K562 (cell line): ENCODE data around the gene PIGV. TPM values are rescaled to one million over a fixed set of nuclear protein-coding genes. Genes with fewer than 3 reads are reported as not detected.

ENCODE experiments used
- ARID1B ChIP-seq: fragments of 450-650 bp; IDR thresholded peaks from 2 replicates; pipeline ENCODE4 v1.6.1; 2016; ENCODE audit warnings: antibody characterized with exemption, mild to moderate bottlenecking, inconsistent platforms
- ARID2 ChIP-seq: fragments of 450-650 bp; IDR thresholded peaks from 2 replicates; pipeline ENCODE4 v1.6.1; 2017; ENCODE audit warnings: antibody characterized with exemption, mild to moderate bottlenecking
- CCNT2 ChIP-seq: IDR thresholded peaks from 2 replicates; pipeline ENCODE4 v1.6.1; 2011; ENCODE audit warnings: borderline replicate concordance, low read depth, mild to moderate bottlenecking, moderate library complexity, mixed read lengths, low read length; ENCODE audit not compliant: insufficient read length; ENCODE audit errors: extremely low read depth
- COPS2 ChIP-seq: fragments of 450-650 bp; conservative IDR thresholded peaks from 2 replicates; pipeline ENCODE4 v1.6.1; 2016; ENCODE audit warnings: mild to moderate bottlenecking, moderate library complexity
- CXXC5 ChIP-seq: fragments of 250-450 bp; sonication (Bioruptor Pico); IDR thresholded peaks from 2 replicates; pipeline ENCODE4 v1.8.0; 2022; ENCODE audit warnings: inconsistent platforms, mild to moderate bottlenecking, moderate library complexity
- DNMT1 ChIP-seq: fragments of 450-650 bp; IDR thresholded peaks from 2 replicates; pipeline ENCODE4 v1.6.1; 2016; ENCODE audit warnings: antibody characterized with exemption, mild to moderate bottlenecking
- FOSL1 ChIP-seq: fragments of 200-800 bp; sonication (Bioruptor generic); conservative IDR thresholded peaks from 2 replicates; pipeline ENCODE4 v1.6.1; 2016; ENCODE audit warnings: missing genetic modification characterization, missing compliant biosample characterization
- GATA2 ChIP-seq: sonication (generic); formaldehyde crosslinking; IDR thresholded peaks from 2 replicates; pipeline ENCODE4 v1.4.0; 2020; ENCODE audit warnings: mild to moderate bottlenecking, missing genetic modification reagents
- HEY1 ChIP-seq: fragments of 250-450 bp; sonication (Bioruptor Pico); IDR thresholded peaks from 2 replicates; pipeline ENCODE4 v1.5.0; 2020; ENCODE audit warnings: mild to moderate bottlenecking, moderate library complexity, borderline replicate concordance
- HMGN3 ChIP-seq: IDR thresholded peaks from 2 replicates; pipeline ENCODE4 v1.6.1; 2011; ENCODE audit warnings: borderline replicate concordance, low read depth, mild to moderate bottlenecking, mixed read lengths, low read length; ENCODE audit not compliant: insufficient read length; ENCODE audit errors: extremely low read depth
- HOXB6 ChIP-seq: fragments of 250-450 bp; sonication (Bioruptor Pico); IDR thresholded peaks from 2 replicates; pipeline ENCODE4 v1.5.1; 2022; ENCODE audit warnings: mild to moderate bottlenecking, borderline replicate concordance
- KDM5B ChIP-seq: fragments of 200-600 bp; sonication (generic); IDR thresholded peaks from 2 replicates; pipeline ENCODE4 v1.6.1; 2012; ENCODE audit warnings: low read depth, mild to moderate bottlenecking, moderate library complexity, low read length, control low read depth, inconsistent platforms; ENCODE audit not compliant: insufficient replicate concordance
- L3MBTL2 ChIP-seq: fragments of 450-650 bp; IDR thresholded peaks from 2 replicates; pipeline ENCODE4 v1.6.1; 2016; ENCODE audit warnings: mild to moderate bottlenecking, moderate library complexity
- LCOR ChIP-seq: sonication (generic); formaldehyde crosslinking; IDR thresholded peaks from 2 replicates; pipeline ENCODE4 v1.8.0; 2022; ENCODE audit warnings: mild to moderate bottlenecking, missing genetic modification reagents
- MTA2 ChIP-seq: fragments of 450-650 bp; IDR thresholded peaks from 2 replicates; pipeline ENCODE4 v1.6.1; 2016; ENCODE audit warnings: low read depth
- MYC ChIP-seq, 2 experiments: fragments of 250-450 bp in 1 of 2; sonication (Bioruptor Pico) in 1 of 2; IDR thresholded peaks; 2 replicates each; pipeline versions ENCODE4 v1.5.1 to v1.6.1; 2012 to 2021; ENCODE audit warnings: low read depth in 2 of 2, borderline replicate concordance in 1 of 2, improper control_type of control experiment in 1 of 2, low read length in 1 of 2, mild to moderate bottlenecking in 1 of 2, moderate library complexity in 1 of 2
- NONO ChIP-seq, 2 experiments: fragments of 200-400 bp in 1 of 2; fragments of 450-650 bp in 1 of 2; formaldehyde crosslinking in 1 of 2; IDR thresholded peaks; 2 replicates each; pipeline ENCODE4 v1.6.1; 2017; ENCODE audit warnings: low read depth in 2 of 2, mild to moderate bottlenecking in 2 of 2, moderate library complexity in 2 of 2, low read length in 1 of 2
- POLR2G ChIP-seq: fragments of 200-400 bp; formaldehyde crosslinking; IDR thresholded peaks from 2 replicates; pipeline ENCODE4 v1.6.1; 2017; ENCODE audit warnings: low read depth, mild to moderate bottlenecking, antibody characterized with exemption, low read length, moderate library complexity
- ZNF197 ChIP-seq: fragments of 200-800 bp; sonication (Bioruptor generic); IDR thresholded peaks from 2 replicates; pipeline ENCODE4 v1.6.1; 2016; ENCODE audit warnings: low read depth, missing genetic modification characterization, missing compliant biosample characterization
- polyA plus RNA-seq, 8 experiments: library from polyadenylated mRNA; depleted of rRNA in 4 of 8; stranded (reverse) in 5 of 8; unstranded in 3 of 8; fragments of >200 nt; fragmentation: Nextera tagmentation in 2 of 8; fragmentation: Illumina TruSeq in 1 of 8; extraction: Ambion mirVana in 2 of 8; extraction: Trizol in 1 of 8; gene quantifications; 2 replicates each; pipeline versions ENCODE4 v1.2.1 to v1.2.3, GENCODE V29; 2011 to 2014; ENCODE audit warnings: inconsistent platforms in 1 of 8, missing spikeins in 1 of 8
- total RNA-seq, 7 experiments: library from RNA; depleted of rRNA in 6 of 7; stranded (reverse); fragments of >200 nt in 6 of 7; fragmentation: Illumina TruSeq in 2 of 7; extraction: Trizol in 2 of 7; gene quantifications; 2 replicates each; pipeline versions ENCODE4 v1.2.1 to v1.2.3, GENCODE V29; 2011 to 2021; ENCODE audit warnings: low replicate concordance in 1 of 7
- TF ChIP-seq, protein P1 (sequence below), 2 experiments: IDR thresholded peaks in 1 of 2; conservative IDR thresholded peaks in 1 of 2; 2 replicates each; pipeline ENCODE4 v1.6.1; 2016; ENCODE audit warnings: low read depth in 2 of 2, mild to moderate bottlenecking in 1 of 2, missing compliant biosample characterization in 1 of 2, missing genetic modification characterization in 1 of 2, moderate library complexity in 1 of 2
- TF ChIP-seq, protein P2 (sequence below): sonication (generic); formaldehyde crosslinking; IDR thresholded peaks from 2 replicates; pipeline ENCODE4 v1.8.1; 2023; ENCODE audit warnings: mild to moderate bottlenecking, missing genetic modification reagents

PIGV gene
- total and polyA plus RNA-seq, 9 of the 15 experiments (the other 6 are each of a cell fraction or from before 2014, with no cell fraction given): 8.4 to 21.8 (median 11.7) TPM

GRCh38 chr1:26826261-26827105 lies 38.7 kb downstream of the PIGV start, which contains the start of gene ZDHHC18 (continued):
- TF ChIP-seq ARID2 (no peak), NONO (IDR thresholded peaks at IDR 0.05; ENCODE audit: low read depth in 2 of 2, low read length in 1 of 2) (peak; percentile 38 to 71; a peak in 3 of 4 replicates), HOXB6 (peak; percentile 28; the same call in 1 of the 2 replicates), L3MBTL2 (peak; percentile 78), HEY1 (CRISPR knock-in tag) (no peak), ARID1B (no peak), KDM5B (peak; percentile 73), FOSL1 (tag) (0 out of 2 replicates have a peak, but pooled peaks have one; percentile 41), ZNF197 (CRISPR knock-in tag) (peak; percentile 67; the same call in 1 of the 2 replicates), CCNT2 (peak; percentile 94), HMGN3 (peak; percentile 27), POLR2G (peak; percentile 83), DNMT1 (no peak), LCOR (CRISPR knock-in tag) (0 out of 2 replicates have a peak, but pooled peaks have one; percentile 10), COPS2 (no peak), GATA2 (CRISPR knock-in tag) (no peak), MTA2 (no peak), CXXC5 (CRISPR knock-in tag) (peak; percentile 84), MYC (IDR thresholded peaks at IDR 0.05; ENCODE audit: low read depth, low read length) (peak; percentile 53), MYC (CRISPR knock-in tag; IDR thresholded peaks at IDR 0.05; ENCODE audit: borderline replicate concordance, low read depth) (no peak)
- TF ChIP-seq, protein P1, sequence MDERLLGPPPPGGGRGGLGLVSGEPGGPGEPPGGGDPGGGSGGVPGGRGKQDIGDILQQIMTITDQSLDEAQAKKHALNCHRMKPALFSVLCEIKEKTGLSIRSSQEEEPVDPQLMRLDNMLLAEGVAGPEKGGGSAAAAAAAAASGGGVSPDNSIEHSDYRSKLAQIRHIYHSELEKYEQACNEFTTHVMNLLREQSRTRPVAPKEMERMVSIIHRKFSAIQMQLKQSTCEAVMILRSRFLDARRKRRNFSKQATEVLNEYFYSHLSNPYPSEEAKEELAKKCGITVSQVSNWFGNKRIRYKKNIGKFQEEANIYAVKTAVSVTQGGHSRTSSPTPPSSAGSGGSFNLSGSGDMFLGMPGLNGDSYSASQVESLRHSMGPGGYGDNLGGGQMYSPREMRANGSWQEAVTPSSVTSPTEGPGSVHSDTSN (CRISPR knock-in tag; IDR thresholded peaks at IDR 0.05; ENCODE audit: low read depth): no peak
- TF ChIP-seq, protein P1 (tag; conservative IDR thresholded peaks at IDR 0.05; ENCODE audit: low read depth): no peak
- TF ChIP-seq, protein P2, sequence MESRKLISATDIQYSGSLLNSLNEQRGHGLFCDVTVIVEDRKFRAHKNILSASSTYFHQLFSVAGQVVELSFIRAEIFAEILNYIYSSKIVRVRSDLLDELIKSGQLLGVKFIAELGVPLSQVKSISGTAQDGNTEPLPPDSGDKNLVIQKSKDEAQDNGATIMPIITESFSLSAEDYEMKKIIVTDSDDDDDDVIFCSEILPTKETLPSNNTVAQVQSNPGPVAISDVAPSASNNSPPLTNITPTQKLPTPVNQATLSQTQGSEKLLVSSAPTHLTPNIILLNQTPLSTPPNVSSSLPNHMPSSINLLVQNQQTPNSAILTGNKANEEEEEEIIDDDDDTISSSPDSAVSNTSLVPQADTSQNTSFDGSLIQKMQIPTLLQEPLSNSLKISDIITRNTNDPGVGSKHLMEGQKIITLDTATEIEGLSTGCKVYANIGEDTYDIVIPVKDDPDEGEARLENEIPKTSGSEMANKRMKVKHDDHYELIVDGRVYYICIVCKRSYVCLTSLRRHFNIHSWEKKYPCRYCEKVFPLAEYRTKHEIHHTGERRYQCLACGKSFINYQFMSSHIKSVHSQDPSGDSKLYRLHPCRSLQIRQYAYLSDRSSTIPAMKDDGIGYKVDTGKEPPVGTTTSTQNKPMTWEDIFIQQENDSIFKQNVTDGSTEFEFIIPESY (CRISPR knock-in tag): no peak
